Activated T-helper 17 cell treated with anti-CD3 and anti-CD28 coated beads, Interleukin-2, amount 50 U/mL, for 72 hours (primary cell): ENCODE data around the gene CPM. TPM values are rescaled to one million over a fixed set of nuclear protein-coding genes. Genes with fewer than 3 reads are reported as not detected.

Source experiments
- ATAC-seq: fragments of 150-1000 bp; cut with Tn5 transposase; replicated peaks from 2 replicates; pipeline ENCODE4 v1.10.0; 2021; ENCODE audit warnings: mild to moderate bottlenecking, moderate library complexity
- H3K27ac Mint-ChIP-seq: one replicate; pipeline ENCODE4 v1.8.0; 2022; ENCODE audit warnings: mixed read lengths
- H3K27me3 Mint-ChIP-seq: one replicate; pipeline ENCODE4 v1.8.0; 2022; ENCODE audit warnings: mixed read lengths
- H3K36me3 Mint-ChIP-seq: one replicate; pipeline ENCODE4 v1.8.0; 2022; ENCODE audit warnings: low read depth, mild to moderate bottlenecking, mixed read lengths
- H3K4me1 Mint-ChIP-seq: one replicate; pipeline ENCODE4 v1.8.0; 2022; ENCODE audit warnings: mixed read lengths
- H3K4me3 Mint-ChIP-seq: one replicate; pipeline ENCODE4 v1.8.0; 2022; ENCODE audit warnings: mild to moderate bottlenecking, mixed read lengths
- H3K9me3 Mint-ChIP-seq: one replicate; pipeline ENCODE4 v1.8.0; 2022; ENCODE audit warnings: mixed read lengths
- total RNA-seq, 2 donors: library from RNA; stranded (reverse); gene quantifications; one replicate each; pipeline ENCODE4 v1.2.3, GENCODE V29; 2022

The CPM gene
- total RNA-seq, 2 donors from 2014 or later: 3.6 to 6.3 TPM

DNA sequence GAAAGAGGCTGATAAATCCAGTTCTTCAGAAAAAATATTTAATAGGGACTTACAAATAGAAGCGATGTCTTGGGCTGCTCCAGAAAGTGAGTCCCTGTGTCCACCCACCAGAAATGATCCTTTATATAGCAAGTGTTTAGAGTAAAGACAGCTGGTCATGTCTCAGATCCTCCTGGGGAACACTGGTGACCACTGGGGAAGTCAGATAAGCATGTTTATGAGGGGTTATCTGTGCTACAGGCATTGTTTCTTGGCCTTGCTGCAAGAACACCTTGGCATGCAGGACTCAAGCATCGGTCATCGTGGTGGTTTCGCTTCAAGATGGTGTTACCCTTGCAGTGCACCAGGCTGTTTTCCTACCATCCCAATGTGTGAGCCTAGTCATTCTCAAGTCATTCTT is 27.2 kb downstream of the CPM start:
- Mint-ChIP-seq H3K27ac (no peak overlapping the region), H3K36me3 (no peaks in the 10 kb centered on the region), H3K4me3 (no peak overlapping the region), H3K4me1 (no peaks in the 10 kb centered on the region), H3K9me3 (no peaks in the 10 kb centered on the region), H3K27me3 (peaks cover 9% of the 10 kb centered on the region)
- ATAC-seq: no peak

DNA sequence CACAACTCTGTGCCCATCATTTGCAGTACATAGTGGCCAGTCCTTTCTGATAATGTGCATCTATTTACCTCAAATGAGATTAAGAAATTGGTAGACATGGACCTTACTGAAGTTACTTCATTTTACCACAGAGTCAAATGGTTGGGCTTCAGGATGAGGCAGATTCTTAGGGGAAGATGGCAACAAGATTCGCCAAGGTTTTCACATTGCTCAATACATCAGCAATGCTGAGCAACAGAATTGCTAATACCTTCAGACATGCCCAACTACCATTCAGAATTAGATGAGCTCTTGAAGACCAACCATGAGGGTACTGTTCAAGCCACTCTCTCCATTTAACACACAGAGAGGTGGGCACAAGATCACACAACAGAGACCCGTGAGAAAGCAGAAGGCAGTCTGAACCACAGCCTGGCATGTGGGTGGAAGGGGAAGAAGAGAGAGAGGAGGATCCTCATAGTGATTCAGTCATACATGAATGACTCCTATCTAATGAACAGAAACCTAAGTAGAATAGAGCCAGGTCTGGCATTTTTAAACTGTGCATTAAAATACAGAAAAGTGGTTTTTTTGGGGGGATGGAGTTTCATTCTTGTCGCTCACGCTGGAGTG is 28.5 kb downstream of the CPM start:
- H3K4me1 Mint-ChIP-seq: no peaks in the 10 kb centered on the region
- ATAC-seq: peak; percentile 68
- H3K9me3 Mint-ChIP-seq: no peaks in the 10 kb centered on the region
- H3K27me3 Mint-ChIP-seq: peaks cover 9% of the 10 kb centered on the region
- H3K4me3 Mint-ChIP-seq: no peak overlapping the region
- no peak overlapping the region for H3K27ac Mint-ChIP-seq
- H3K36me3 Mint-ChIP-seq: no peaks in the 10 kb centered on the region

GRCh38 chr12:68903511-68903910 is 29.5 kb downstream of the CPM start:
- ATAC-seq: no peak
- Mint-ChIP-seq H3K4me1 (no peaks in the 10 kb centered on the region), H3K27ac (no peak overlapping the region), H3K36me3 (no peaks in the 10 kb centered on the region), H3K9me3 (no peaks in the 10 kb centered on the region), H3K27me3 (peaks cover 7% of the 10 kb centered on the region), H3K4me3 (no peak overlapping the region)

GRCh38 chr12:68901551-68901950 is 31.4 kb downstream of the CPM start:
- no peak for ATAC-seq
- H3K9me3 Mint-ChIP-seq: no peaks in the 10 kb centered on the region

GRCh38 chr12:68901145-68901544 is 31.8 kb downstream of the CPM start:
- H3K27me3 Mint-ChIP-seq: no peaks in the 10 kb centered on the region
- ATAC-seq: no peak
- H3K9me3 Mint-ChIP-seq: no peaks in the 10 kb centered on the region
- no peak overlapping the region for H3K27ac Mint-ChIP-seq
- H3K4me1 Mint-ChIP-seq: no peaks in the 10 kb centered on the region
- no peaks in the 10 kb centered on the region for H3K36me3 Mint-ChIP-seq
- H3K4me3 Mint-ChIP-seq: no peak overlapping the region

More at GRCh38 chr12:68901551-68901950, 31.4 kb downstream of the CPM start:
- Mint-ChIP-seq H3K27ac (no peak overlapping the region), H3K4me3 (no peak overlapping the region), H3K36me3 (no peaks in the 10 kb centered on the region), H3K27me3 (no peaks in the 10 kb centered on the region), H3K4me1 (no peaks in the 10 kb centered on the region)

- no peak overlapping the region for H3K27ac Mint-ChIP-seq
- H3K27me3 Mint-ChIP-seq: no peaks in the 10 kb centered on the region
- no peaks in the 10 kb centered on the region for H3K36me3 Mint-ChIP-seq
- no peak overlapping the region for H3K4me3 Mint-ChIP-seq
- no peak for ATAC-seq
- no peaks in the 10 kb centered on the region for H3K4me1 Mint-ChIP-seq
- H3K9me3 Mint-ChIP-seq: no peaks in the 10 kb centered on the region
Measured at GRCh38 chr12:68900241-68900640, 32.7 kb downstream of the CPM start.

GRCh38 chr12:68899251-68899771 is 33.7 kb downstream of the CPM start:
- no peak overlapping the region for H3K4me3 Mint-ChIP-seq
- H3K27me3 Mint-ChIP-seq: no peaks in the 10 kb centered on the region
- no peaks in the 10 kb centered on the region for H3K9me3 Mint-ChIP-seq
- ATAC-seq: no peak
- H3K4me1 Mint-ChIP-seq: no peaks in the 10 kb centered on the region
- no peak overlapping the region for H3K27ac Mint-ChIP-seq
- H3K36me3 Mint-ChIP-seq: no peaks in the 10 kb centered on the region

GRCh38 chr12:68896881-68897540 is 36.0 kb downstream of the CPM start:
- Mint-ChIP-seq H3K9me3 (no peaks in the 10 kb centered on the region), H3K27ac (no peak overlapping the region), H3K4me3 (no peak overlapping the region), H3K4me1 (peaks cover 2% of the 10 kb centered on the region), H3K27me3 (no peaks in the 10 kb centered on the region), H3K36me3 (no peaks in the 10 kb centered on the region)
- no peak for ATAC-seq

DNA sequence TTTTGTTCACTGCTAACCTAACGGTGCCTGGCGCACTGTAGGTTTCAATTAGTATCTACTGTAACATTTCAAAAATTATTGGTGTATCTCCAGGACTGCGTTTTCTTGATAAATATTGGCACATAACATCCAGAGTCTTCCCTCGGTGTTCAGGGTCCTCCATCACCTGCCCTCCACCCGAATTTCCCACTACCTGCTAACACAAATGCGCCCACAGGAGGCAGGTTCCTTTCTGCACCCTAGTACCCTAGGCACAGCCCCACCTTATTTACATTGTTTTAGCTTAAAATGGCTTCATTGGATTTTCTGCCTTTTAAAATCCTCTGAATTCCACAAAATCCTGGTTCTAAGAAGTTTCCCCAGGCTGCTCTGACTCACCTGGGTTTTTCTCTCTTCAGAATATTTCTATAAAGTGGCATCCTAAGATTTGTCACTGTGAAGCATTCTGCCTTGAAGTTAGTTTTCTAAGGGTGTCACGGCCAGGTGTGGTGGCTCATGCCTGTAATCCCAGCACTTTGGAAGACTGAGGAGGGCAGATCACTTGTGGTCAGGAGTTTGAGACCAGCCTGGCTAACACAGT is 38.6 kb downstream of the CPM start:
- ATAC-seq: no peak
- peaks cover 6% of the 10 kb centered on the region for H3K4me1 Mint-ChIP-seq

DNA sequence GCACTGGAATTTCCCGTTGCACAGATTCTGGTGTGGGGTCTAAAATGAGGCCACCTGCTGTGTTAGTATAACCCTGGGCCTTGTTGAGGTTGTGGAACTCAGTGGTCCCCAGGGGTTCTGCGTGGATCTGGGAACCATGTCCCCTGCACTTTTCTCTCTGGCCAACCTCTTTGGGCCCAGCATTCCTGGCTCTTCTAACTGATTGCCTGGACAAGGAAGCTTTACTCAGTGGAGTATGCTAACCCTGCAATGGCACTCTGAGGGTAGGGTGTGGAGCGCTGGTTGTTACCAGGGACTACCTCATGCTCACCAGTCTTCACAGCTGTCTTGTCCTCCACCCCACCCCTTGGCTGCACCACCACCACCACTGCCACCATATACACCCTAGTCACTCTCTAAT is 39.2 kb downstream of the CPM start:
- H3K9me3 Mint-ChIP-seq: no peaks in the 10 kb centered on the region
- no peak overlapping the region for H3K4me3 Mint-ChIP-seq
- no peak overlapping the region for H3K27ac Mint-ChIP-seq
- no peaks in the 10 kb centered on the region for H3K36me3 Mint-ChIP-seq
- no peak for ATAC-seq
- peaks cover 3% of the 10 kb centered on the region for H3K27me3 Mint-ChIP-seq
- H3K4me1 Mint-ChIP-seq: peaks cover 6% of the 10 kb centered on the region

More for the DNA sequence above, 38.6 kb downstream of the CPM start:
- no peaks in the 10 kb centered on the region for H3K36me3 Mint-ChIP-seq
- H3K9me3 Mint-ChIP-seq: no peaks in the 10 kb centered on the region
- H3K27ac Mint-ChIP-seq: no peak overlapping the region
- H3K4me3 Mint-ChIP-seq: no peak overlapping the region
- H3K27me3 Mint-ChIP-seq: peaks cover 3% of the 10 kb centered on the region

DNA sequence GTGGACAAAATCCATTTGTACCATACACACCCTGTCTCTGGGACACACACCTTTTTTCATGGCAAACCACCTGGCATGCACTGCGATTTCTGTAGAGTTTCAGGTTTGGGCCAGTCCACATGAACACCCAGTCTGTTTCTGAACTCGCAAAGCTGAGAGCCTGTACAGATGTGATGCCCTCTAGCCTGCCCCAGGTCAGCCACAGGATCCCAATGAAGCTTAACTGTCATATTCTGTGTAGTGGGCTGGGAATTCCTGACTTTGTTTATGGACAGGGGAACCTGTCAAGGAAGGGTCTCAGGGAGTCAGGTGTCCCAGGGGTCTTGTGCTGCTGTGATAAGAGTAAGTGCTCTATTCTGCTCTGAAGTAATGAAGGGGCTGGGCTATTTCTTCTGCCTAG is 39.8 kb downstream of the CPM start:
- H3K4me1 Mint-ChIP-seq: peaks cover 6% of the 10 kb centered on the region
- H3K36me3 Mint-ChIP-seq: no peaks in the 10 kb centered on the region
- peaks cover 3% of the 10 kb centered on the region for H3K27me3 Mint-ChIP-seq

GRCh38 chr12:68891141-68891540 is 41.8 kb downstream of the CPM start:
- peaks cover 6% of the 10 kb centered on the region for H3K4me1 Mint-ChIP-seq
- H3K4me3 Mint-ChIP-seq: no peak overlapping the region
- H3K9me3 Mint-ChIP-seq: no peaks in the 10 kb centered on the region
- no peak for ATAC-seq
- H3K27ac Mint-ChIP-seq: no peak overlapping the region
- H3K36me3 Mint-ChIP-seq: no peaks in the 10 kb centered on the region
- H3K27me3 Mint-ChIP-seq: peaks cover 3% of the 10 kb centered on the region

More for the DNA sequence above, 39.8 kb downstream of the CPM start:
- ATAC-seq: no peak
- H3K9me3 Mint-ChIP-seq: no peaks in the 10 kb centered on the region
- H3K27ac Mint-ChIP-seq: no peak overlapping the region
- no peak overlapping the region for H3K4me3 Mint-ChIP-seq

DNA sequence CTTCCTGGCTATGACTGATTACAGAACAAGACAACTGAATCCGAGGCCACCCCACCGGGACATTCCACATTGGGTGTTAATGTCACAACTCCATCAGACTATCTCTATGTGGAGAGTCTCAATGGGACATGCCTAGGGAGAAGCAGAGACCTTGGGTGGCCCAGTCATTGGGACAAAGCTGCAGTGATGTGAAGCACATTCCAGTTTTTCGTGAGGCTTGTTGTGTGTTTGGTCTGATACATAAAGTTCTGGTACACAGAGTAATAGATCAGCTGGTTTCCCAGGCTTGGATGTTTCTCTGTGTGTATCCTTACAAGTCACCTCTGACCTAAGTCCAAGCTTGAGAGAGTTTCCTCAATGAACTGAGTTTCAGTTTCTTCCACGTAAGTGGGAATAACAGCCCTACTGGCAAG is 42.3 kb downstream of the CPM start:
- H3K36me3 Mint-ChIP-seq: no peaks in the 10 kb centered on the region
- peaks cover 6% of the 10 kb centered on the region for H3K4me1 Mint-ChIP-seq
- no peak for ATAC-seq
- no peaks in the 10 kb centered on the region for H3K9me3 Mint-ChIP-seq
- H3K27me3 Mint-ChIP-seq: peaks cover 3% of the 10 kb centered on the region
- no peak overlapping the region for H3K4me3 Mint-ChIP-seq
- H3K27ac Mint-ChIP-seq: no peak overlapping the region

GRCh38 chr12:68888243-68888642 is 44.7 kb downstream of the CPM start:
- Mint-ChIP-seq H3K4me3 (no peak overlapping the region), H3K36me3 (no peaks in the 10 kb centered on the region), H3K27ac (peak overlapping the region; percentile 21), H3K9me3 (no peaks in the 10 kb centered on the region), H3K4me1 (peaks cover 6% of the 10 kb centered on the region), H3K27me3 (peaks cover 3% of the 10 kb centered on the region)
- ATAC-seq: peak; percentile 72

GRCh38 chr12:68887641-68888040 is 45.3 kb downstream of the CPM start:
- Mint-ChIP-seq H3K4me1 (peaks cover 6% of the 10 kb centered on the region), H3K4me3 (no peak overlapping the region), H3K9me3 (no peaks in the 10 kb centered on the region), H3K36me3 (no peaks in the 10 kb centered on the region), H3K27me3 (peaks cover 3% of the 10 kb centered on the region), H3K27ac (no peak overlapping the region)
- no peak for ATAC-seq
